ENCODE results near the gene CMTM8.

GRCh38 chr3:32309654-32310242, 71.3 kb downstream of the CMTM8 start:
- TF ChIP-seq, protein P1, sequence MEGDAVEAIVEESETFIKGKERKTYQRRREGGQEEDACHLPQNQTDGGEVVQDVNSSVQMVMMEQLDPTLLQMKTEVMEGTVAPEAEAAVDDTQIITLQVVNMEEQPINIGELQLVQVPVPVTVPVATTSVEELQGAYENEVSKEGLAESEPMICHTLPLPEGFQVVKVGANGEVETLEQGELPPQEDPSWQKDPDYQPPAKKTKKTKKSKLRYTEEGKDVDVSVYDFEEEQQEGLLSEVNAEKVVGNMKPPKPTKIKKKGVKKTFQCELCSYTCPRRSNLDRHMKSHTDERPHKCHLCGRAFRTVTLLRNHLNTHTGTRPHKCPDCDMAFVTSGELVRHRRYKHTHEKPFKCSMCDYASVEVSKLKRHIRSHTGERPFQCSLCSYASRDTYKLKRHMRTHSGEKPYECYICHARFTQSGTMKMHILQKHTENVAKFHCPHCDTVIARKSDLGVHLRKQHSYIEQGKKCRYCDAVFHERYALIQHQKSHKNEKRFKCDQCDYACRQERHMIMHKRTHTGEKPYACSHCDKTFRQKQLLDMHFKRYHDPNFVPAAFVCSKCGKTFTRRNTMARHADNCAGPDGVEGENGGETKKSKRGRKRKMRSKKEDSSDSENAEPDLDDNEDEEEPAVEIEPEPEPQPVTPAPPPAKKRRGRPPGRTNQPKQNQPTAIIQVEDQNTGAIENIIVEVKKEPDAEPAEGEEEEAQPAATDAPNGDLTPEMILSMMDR (IDR thresholded peaks at IDR 0.05; ENCODE audit: control extremely low read depth in 1 of 3, insufficient read depth in 1 of 3, low read depth in 1 of 3, low read length in 3 of 3), result no peak
- no peak for TF ChIP-seq ATF3 (IDR thresholded peaks at IDR 0.05; ENCODE audit: insufficient read depth, low read depth, low read length)
- no peak for TF ChIP-seq EZH2 (IDR thresholded peaks at IDR 0.05; ENCODE audit: low read depth, low read length, severe bottlenecking)
- TF ChIP-seq EGR1 (IDR thresholded peaks at IDR 0.05; ENCODE audit: borderline replicate concordance, low read depth, low read length), result no peak
- TF ChIP-seq HDAC6 (IDR thresholded peaks at IDR 0.05; ENCODE audit: low read depth, low read length), result no peak
- no peak for TF ChIP-seq SIN3A (conservative IDR thresholded peaks at IDR 0.05 in 1 of 2, IDR thresholded peaks at IDR 0.05 in 1 of 2; ENCODE audit: low read depth in 1 of 2, low read length in 2 of 2)
- TF ChIP-seq TEAD4 (IDR thresholded peaks at IDR 0.05; ENCODE audit: low read depth, low read length), result no peak
- TF ChIP-seq POLR2AphosphoS5 (IDR thresholded peaks at IDR 0.05; ENCODE audit: low read depth, low read length), result no peak
- TF ChIP-seq POLR2A (IDR thresholded peaks at IDR 0.05; ENCODE audit: control extremely low read depth in 1 of 2, low read depth in 2 of 2, low read length in 2 of 2), result no peak
- TF ChIP-seq SIRT6 (IDR thresholded peaks at IDR 0.05; ENCODE audit: low read length), result no peak
- TF ChIP-seq RXRA (IDR thresholded peaks at IDR 0.05; ENCODE audit: insufficient read depth, low read depth, low read length), result no peak
- no peak for TF ChIP-seq TAF1 (IDR thresholded peaks at IDR 0.05; ENCODE audit: low read depth, low read length)
- no peak for TF ChIP-seq CHD1 (IDR thresholded peaks at IDR 0.05; ENCODE audit: low read depth, low read length)
- TF ChIP-seq EP300 (IDR thresholded peaks at IDR 0.05; ENCODE audit: borderline replicate concordance in 1 of 2, low read depth in 2 of 2, low read length in 2 of 2), result no peak
